Activated CD4-positive, alpha-beta memory T cell treated with anti-CD3 and anti-CD28 coated beads for 36 hours (primary cell): ENCODE measurements around the gene MDK. TPM values are rescaled to one million over a fixed set of nuclear protein-coding genes. Genes with fewer than 3 reads are reported as not detected.
A peak's percentile ranks its signal among the peaks of the same experiment; 100 is the strongest.

ENCODE experiments used
- CTCF ChIA-PET: fragments of 350-600 bp; sonication (Branson Sonifier 250); formaldehyde crosslinking; loops from one replicate; lab custom pipeline; 2021; ENCODE audit warnings: antibody characterized with exemption, inconsistent platforms; lab: Charles Lee
- POLR2A ChIA-PET: fragments of 350-600 bp; sonication (Branson Sonifier 250); formaldehyde crosslinking; loops from one replicate; lab custom pipeline; 2021; ENCODE audit warnings: antibody characterized with exemption; lab: Charles Lee
- DNase-seq: peaks from one replicate; pipeline ENCODE4 v3.0.0-alpha.2; 2020
- H3K27ac Mint-ChIP-seq: one replicate; pipeline ENCODE4 v1.8.0; 2021; ENCODE audit warnings: mixed read lengths
- H3K27me3 Mint-ChIP-seq: one replicate; pipeline ENCODE4 v1.8.0; 2021; ENCODE audit warnings: mixed read lengths
- H3K36me3 Mint-ChIP-seq: one replicate; pipeline ENCODE4 v1.8.0; 2021; ENCODE audit warnings: mixed read lengths
- H3K4me1 Mint-ChIP-seq: one replicate; pipeline ENCODE4 v1.8.0; 2021; ENCODE audit warnings: low read depth, mixed read lengths
- H3K4me3 Mint-ChIP-seq: one replicate; pipeline ENCODE4 v1.8.0; 2021; ENCODE audit warnings: mild to moderate bottlenecking, mixed read lengths
- H3K9me3 Mint-ChIP-seq: one replicate; pipeline ENCODE4 v1.8.0; 2021; ENCODE audit warnings: mixed read lengths
- intact Hi-C: fragments of 100-400 bp; cut with micrococcal nuclease; formaldehyde crosslinking; loops from one replicate; pipeline ENCODE4 v1.15.1; 2023
- total RNA-seq, 2 experiments: library from RNA; stranded (reverse); gene quantifications; one replicate each; pipeline ENCODE4 v1.2.3, GENCODE V29; 2021

Gene MDK
- total RNA-seq, 2 experiments from 2014 or later = 5.9 to 7.0 TPM

DNA sequence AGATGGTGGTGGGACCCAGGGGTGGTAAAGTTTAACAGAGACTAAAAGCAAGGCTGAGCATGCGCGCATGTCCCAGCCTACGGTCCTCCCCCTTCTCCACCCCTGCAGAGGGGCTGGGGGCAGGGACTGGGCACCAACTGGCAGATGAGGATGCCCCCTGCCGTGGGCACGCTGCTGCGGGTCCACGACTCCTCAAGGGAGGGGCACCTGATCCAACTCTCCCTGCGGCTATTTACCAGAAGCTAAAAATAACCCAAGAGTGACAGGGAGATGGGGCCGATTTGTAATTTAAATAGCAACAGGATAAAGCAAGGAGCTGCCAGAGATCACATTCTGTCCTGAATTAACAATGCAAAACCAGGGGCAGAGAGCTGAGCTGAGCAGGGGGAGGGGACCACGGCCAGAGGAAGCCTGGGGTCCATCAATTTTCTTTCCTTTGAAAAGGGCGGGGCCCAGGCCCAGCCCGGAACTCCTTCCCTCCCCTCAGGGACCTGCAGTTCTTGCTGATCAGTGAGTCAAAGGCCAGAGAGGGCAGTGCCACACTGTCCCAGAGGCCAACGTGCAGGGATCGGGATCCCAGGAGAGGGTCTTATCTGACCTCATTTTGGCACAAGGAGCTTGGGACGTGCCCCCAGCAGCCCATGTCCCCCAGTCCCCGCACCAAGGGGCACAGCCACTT lies 42.3 kb upstream of the MDK start:
- POLR2A ChIA-PET = no interaction called here
- DNase-seq = no peak
- peaks cover 69% of the 10 kb centered on the region for H3K4me1 Mint-ChIP-seq
- no peaks in the 10 kb centered on the region for H3K36me3 Mint-ChIP-seq
- intact Hi-C loops = no loop called here
- H3K9me3 Mint-ChIP-seq = no peaks in the 10 kb centered on the region
- H3K4me3 Mint-ChIP-seq = no peak overlapping the region
- CTCF ChIA-PET = interaction anchor here (1.0 to 1.4 kb wide), 3 partner anchors 13 to 100 kb away, joined by 3 to 9 read pairs (median 5); no protein-coding TSS in a partner anchor
- no peak overlapping the region for H3K27ac Mint-ChIP-seq
- H3K27me3 Mint-ChIP-seq = no peaks in the 10 kb centered on the region

DNA sequence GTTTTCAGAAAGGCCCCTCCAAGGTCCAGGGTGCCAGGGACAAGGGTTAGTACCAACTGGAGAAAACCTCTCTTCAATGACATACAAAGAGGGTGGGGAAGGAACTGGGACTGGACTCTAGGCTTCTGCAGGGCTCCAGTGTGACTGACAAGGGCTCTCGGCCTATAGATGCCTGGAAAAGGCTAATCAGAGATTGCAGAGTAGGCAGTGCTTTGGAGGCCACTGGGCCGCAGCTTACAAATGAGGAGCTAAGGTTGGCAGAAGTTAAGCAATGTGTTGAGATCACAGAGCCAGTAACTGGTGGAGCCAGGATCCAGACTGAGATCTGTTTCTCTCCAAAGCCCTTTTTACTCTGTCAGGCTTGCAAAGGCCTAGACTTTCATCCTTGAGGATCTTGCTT lies 41.7 kb upstream of the MDK start:
- Mint-ChIP-seq H3K27me3 (no peaks in the 10 kb centered on the region), H3K27ac (no peak overlapping the region), H3K4me1 (peaks cover 65% of the 10 kb centered on the region), H3K36me3 (no peaks in the 10 kb centered on the region), H3K9me3 (no peaks in the 10 kb centered on the region), H3K4me3 (no peak overlapping the region)
- POLR2A ChIA-PET = interaction anchor here (1.0 to 1.2 kb wide), 2 partner anchors 8 to 21 kb away, joined by 3 read pairs; no protein-coding TSS in a partner anchor
- intact Hi-C loops = no loop called here
- no peak for DNase-seq
- CTCF ChIA-PET = interaction anchor here (1.2 to 1.4 kb wide), 2 partner anchors 13 to 100 kb away, joined by 5 to 9 read pairs; no protein-coding TSS in a partner anchor

DNA sequence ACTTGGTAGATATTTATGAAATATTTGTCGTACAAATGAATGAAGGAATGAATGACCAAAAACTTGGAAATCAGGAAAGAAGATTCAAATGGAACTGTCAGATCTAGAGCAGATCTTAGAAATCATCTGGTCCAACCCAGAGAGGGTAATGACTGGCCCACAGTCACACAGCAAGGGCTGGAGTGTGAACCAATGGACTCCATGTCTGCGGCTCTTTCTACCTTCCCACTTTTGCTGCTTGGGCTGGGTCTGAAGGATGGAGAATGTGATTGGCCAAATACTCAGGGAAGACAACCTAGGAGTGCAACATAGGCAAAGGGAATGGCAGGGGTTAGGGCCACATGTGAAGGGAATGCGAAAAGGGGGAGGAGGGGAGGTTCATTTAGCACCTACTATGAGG lies 40.0 kb upstream of the MDK start:
- DNase-seq = no peak
- Mint-ChIP-seq H3K27me3 (no peaks in the 10 kb centered on the region), H3K9me3 (no peaks in the 10 kb centered on the region), H3K27ac (no peak overlapping the region), H3K36me3 (no peaks in the 10 kb centered on the region), H3K4me1 (peaks cover 65% of the 10 kb centered on the region), H3K4me3 (no peak overlapping the region)
- ChIA-PET POLR2A (interaction anchor here (1.0 kb wide), 1 partner anchor 22 kb away, joined by 3 read pairs; no protein-coding TSS in a partner anchor), CTCF (interaction anchor here (1.2 to 15.3 kb wide), 4 partner anchors 8 to 47 kb away, joined by 4 to 346 read pairs (median 29); no protein-coding TSS in a partner anchor)
- intact Hi-C loops = no loop called here

DNA sequence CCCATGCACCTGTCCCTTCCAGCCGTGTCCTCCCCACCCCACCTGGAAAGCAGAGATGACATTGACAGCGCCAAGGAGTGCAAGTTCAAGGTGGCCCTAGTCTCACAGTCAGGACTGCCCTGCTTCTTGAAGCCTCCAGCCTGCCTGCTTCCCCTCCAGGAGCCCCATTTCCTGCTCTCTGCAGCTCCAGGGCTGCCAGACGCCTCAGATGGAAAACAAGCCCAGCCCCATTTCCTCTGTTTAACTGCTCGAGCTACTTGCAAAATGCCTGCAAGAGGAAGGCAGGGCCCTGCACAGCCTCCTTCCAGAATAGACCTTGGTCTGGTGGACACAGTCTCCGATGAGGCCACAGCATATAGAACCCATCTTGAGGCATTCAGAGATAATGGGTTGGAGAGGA lies 39.2 kb upstream of the MDK start:
- Mint-ChIP-seq H3K27ac (peak overlapping the region; percentile 11), H3K9me3 (no peaks in the 10 kb centered on the region), H3K4me1 (peaks cover 65% of the 10 kb centered on the region), H3K27me3 (no peaks in the 10 kb centered on the region), H3K36me3 (no peaks in the 10 kb centered on the region), H3K4me3 (no peak overlapping the region)
- ChIA-PET POLR2A (interaction anchor here (1.0 to 1.7 kb wide), 2 partner anchors 23 to 50 kb away, joined by 3 read pairs; no protein-coding TSS in a partner anchor), CTCF (interaction anchor here (1.2 to 15.3 kb wide), 4 partner anchors 9 to 47 kb away, joined by 4 to 346 read pairs (median 29); no protein-coding TSS in a partner anchor)
- no peak for DNase-seq
- intact Hi-C loops = no loop called here

DNA sequence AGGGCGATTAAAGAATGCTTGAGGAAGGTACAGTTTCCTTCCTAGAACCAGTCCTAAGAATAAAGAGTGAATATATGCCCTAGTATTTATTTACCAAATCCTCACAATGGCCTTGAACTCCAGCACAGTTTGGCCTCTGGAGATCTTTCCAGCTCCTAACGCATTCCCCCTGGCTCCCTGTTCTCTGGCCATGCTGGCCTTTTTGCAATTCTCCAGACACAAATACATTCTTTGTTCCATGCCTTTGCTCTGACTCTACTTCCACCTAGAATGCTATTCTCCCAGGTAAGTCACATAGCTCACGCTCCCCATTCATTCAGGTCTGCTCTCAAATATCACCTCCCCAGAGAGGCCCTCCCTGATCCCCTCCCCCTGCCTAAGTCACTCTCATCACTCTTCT lies 37.9 kb upstream of the MDK start:
- intact Hi-C loops = no loop called here
- Mint-ChIP-seq H3K4me3 (no peak overlapping the region), H3K27me3 (no peaks in the 10 kb centered on the region), H3K4me1 (peaks cover 61% of the 10 kb centered on the region), H3K36me3 (no peaks in the 10 kb centered on the region), H3K27ac (no peak overlapping the region), H3K9me3 (no peaks in the 10 kb centered on the region)
- POLR2A ChIA-PET = interaction anchor here (0.6 to 1.7 kb wide), 2 partner anchors 9 to 49 kb away, joined by 3 read pairs; no protein-coding TSS in a partner anchor
- DNase-seq = no peak
- CTCF ChIA-PET = interaction anchor here (1.4 to 15.3 kb wide), 4 partner anchors 9 to 34 kb away, joined by 4 to 346 read pairs (median 29); no protein-coding TSS in a partner anchor

DNA sequence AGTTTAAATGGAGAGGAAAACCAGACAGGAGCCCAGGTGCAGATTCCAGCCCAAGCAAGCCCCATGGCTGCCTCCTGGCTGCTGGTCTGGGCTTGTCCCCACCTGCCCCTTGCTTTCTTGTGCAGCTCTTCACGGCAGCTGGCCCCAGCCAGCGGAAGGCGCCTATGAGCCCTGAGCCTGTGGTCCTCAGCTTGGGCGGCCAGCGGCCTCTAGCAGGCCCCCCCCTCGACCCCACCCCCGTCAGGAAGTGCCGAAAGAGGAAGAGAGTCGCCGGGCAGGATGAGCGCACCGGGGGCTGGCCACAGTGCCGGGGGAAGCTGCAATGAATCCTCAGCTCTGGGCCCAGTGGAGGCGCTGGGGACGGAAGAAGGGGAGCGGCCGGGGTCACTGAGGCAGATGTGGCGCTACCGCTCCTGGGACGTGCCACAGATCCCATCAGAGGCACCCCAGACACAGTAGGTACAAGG lies 36.3 kb upstream of the MDK start:
- H3K9me3 Mint-ChIP-seq = no peaks in the 10 kb centered on the region
- CTCF ChIA-PET = interaction anchor here (1.1 to 15.3 kb wide), 7 partner anchors 12 to 106 kb away, joined by 3 to 346 read pairs (median 4); partner anchors contain the start of gene CHRM4
- DNase-seq = peak; percentile 53
- H3K27me3 Mint-ChIP-seq = no peaks in the 10 kb centered on the region
- peak overlapping the region; percentile 72 for H3K27ac Mint-ChIP-seq
- H3K4me3 Mint-ChIP-seq = peak overlapping the region; percentile 73
- H3K4me1 Mint-ChIP-seq = peaks cover 72% of the 10 kb centered on the region
- intact Hi-C loops = no loop called here
- H3K36me3 Mint-ChIP-seq = peaks cover 2% of the 10 kb centered on the region
- POLR2A ChIA-PET = interaction anchor here (1.3 to 1.6 kb wide), 3 partner anchors 13 to 104 kb away, joined by 3 read pairs; no protein-coding TSS in a partner anchor

DNA sequence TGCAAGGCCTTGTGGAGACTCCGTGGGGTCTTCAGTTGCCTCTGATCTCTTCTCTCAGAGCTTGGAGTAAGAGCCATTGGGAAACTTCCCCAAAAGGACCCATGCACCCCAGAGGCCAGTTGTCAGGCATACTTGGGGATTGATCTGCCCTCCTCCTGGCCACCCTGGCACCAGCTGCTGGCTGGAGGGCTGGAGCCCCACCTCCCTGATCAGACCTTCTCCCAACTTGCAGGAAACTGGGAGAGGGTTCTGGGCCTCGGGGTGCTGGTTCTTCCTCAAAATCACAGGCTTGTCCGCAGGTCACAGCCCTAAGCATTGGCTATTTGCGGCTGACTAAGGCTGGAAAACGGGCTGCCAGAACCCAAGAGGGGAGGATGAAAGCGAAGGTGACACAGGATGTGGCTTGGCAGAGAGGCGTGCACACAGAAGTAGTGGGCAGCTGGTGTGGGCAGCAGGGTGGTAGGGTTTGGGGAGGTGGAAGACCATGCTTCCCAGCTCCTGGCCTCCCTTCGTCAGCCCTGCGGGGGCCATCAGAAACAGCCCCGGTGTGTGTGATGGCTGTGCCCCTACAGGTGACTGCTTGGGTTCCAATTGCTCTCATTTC lies 35.5 kb upstream of the MDK start:
- Mint-ChIP-seq H3K4me3 (peak overlapping the region; percentile 73), H3K27ac (peak overlapping the region; percentile 72), H3K9me3 (no peaks in the 10 kb centered on the region), H3K36me3 (peaks cover 2% of the 10 kb centered on the region), H3K4me1 (peaks cover 80% of the 10 kb centered on the region), H3K27me3 (no peaks in the 10 kb centered on the region)
- CTCF ChIA-PET = interaction anchor here (1.1 to 15.3 kb wide), 7 partner anchors 11 to 107 kb away, joined by 3 to 346 read pairs (median 4); partner anchors contain the start of gene CHRM4
- intact Hi-C loops = loop anchor here (1.0 to 2.0 kb wide), 3 partner anchors 15 to 355 kb away; partner anchors contain the start of genes ARHGAP1, PHF21A and ZNF408
- POLR2A ChIA-PET = interaction anchor here (0.6 to 1.7 kb wide), 5 partner anchors 14 to 395 kb away, joined by 3 to 6 read pairs (median 3); no protein-coding TSS in a partner anchor
- DNase-seq = peak; percentile 74

DNA sequence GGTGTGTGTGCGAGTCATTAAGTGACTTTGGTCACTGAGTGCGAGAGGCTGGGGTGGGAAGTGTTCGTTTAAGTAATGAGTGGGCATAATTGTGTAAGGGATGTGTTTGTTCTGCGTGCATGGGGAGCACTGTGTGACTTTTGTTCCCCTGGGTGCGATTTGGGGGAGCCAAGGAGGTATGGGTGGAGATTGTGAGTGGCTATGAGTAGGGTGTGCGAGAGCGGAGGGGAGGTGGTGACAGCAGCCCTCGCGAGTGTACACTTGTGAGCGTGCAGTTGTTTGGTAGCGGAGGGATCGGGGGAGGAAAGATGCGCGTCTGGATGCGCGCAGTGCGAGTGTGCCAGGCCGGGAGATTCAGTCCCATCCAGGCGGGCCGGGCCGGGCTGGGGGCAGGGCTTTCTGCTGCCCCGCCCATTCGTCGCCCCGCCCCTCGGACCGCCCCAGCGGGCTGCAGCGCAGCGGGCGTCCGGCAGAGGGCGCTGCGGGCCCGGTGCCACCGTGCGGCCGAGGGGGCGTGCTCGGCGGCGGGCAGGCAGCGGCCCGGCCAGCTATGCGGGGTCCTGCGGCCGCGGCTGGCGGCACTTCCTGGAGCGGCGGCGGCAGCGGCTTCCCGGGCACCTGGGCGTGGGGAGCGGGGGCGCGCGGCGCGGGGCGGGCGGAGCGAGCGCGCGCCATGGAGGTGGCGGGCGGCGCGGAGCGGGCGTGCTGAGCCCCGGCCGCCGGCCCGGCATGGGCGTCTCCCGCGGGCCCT lies 34.4 kb upstream of the MDK start, which contains the start of gene DGKZ:
Gene DGKZ, plus strand, starts transcription at position 578 of the 751 bp plus-strand sequence. CDS start 197 bp downstream, outside the sequence.
- Mint-ChIP-seq H3K4me3 (peak within 1 kb of the TSS; percentile 86), H3K9me3 (no peaks in the 10 kb centered on the region), H3K4me1 (peaks cover 80% of the 10 kb centered on the region), H3K27ac (peak within 1 kb of the TSS; percentile 90), H3K27me3 (no peaks in the 10 kb centered on the region), H3K36me3 (peaks cover 2% of the 10 kb centered on the region)
- ChIA-PET CTCF (interaction anchor here (0.6 to 15.3 kb wide), 13 partner anchors 9 to 381 kb away, joined by 3 to 346 read pairs (median 4); partner anchors contain the start of gene CHRM4), POLR2A (interaction anchor here (0.6 to 4.1 kb wide), 6 partner anchors 11 to 396 kb away, joined by 3 to 15 read pairs (median 4); no protein-coding TSS in a partner anchor)
- DNase-seq = peak; percentile 92
- intact Hi-C loops = loop anchor here (1.0 to 2.0 kb wide), 5 partner anchors 16 to 354 kb away; partner anchors contain the start of genes ARHGAP1, PHF21A and ZNF408

DNA sequence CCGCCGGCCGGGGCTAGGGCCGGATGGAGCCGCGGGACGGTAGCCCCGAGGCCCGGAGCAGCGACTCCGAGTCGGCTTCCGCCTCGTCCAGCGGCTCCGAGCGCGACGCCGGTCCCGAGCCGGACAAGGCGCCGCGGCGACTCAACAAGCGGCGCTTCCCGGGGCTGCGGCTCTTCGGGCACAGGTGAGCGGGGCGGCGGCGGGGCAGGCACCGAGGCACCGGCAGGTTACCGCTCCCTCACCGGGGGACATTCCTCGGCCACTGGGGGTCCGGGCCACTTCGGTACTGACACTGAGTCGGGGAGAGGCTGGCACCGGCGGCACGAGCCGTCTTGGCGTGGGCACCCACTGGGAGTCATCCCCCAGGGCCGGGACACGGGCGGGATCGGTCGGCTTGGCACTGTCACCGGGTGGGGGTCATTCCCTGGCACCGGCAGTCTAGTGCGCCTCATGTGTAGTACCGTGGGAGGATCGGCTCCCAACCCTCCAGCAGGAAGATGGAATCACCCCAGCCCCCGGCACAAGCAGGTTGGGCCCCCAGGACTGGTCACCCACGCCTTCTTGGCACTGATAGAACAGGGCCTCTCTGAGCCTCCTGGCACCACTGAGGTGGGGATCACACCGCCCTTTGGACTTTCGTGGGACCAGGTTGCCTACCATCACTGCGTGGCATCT lies 33.7 kb upstream of the MDK start:
- peak; percentile 42 for DNase-seq
- CTCF ChIA-PET = interaction anchor here (0.6 to 15.3 kb wide), 13 partner anchors 9 to 382 kb away, joined by 3 to 346 read pairs (median 5); partner anchors contain the start of gene CHRM4
- intact Hi-C loops = loop anchor here (1.0 to 2.0 kb wide), 5 partner anchors 33 to 353 kb away; partner anchors contain the start of genes ARHGAP1, ATG13, HARBI1 and PHF21A
- peak overlapping the region; percentile 86 for H3K4me3 Mint-ChIP-seq
- H3K27ac Mint-ChIP-seq = peak overlapping the region; percentile 90
- H3K36me3 Mint-ChIP-seq = peaks cover 2% of the 10 kb centered on the region
- POLR2A ChIA-PET = interaction anchor here (0.9 to 4.1 kb wide), 5 partner anchors 11 to 270 kb away, joined by 4 to 15 read pairs (median 6); no protein-coding TSS in a partner anchor
- no peaks in the 10 kb centered on the region for H3K27me3 Mint-ChIP-seq
- H3K4me1 Mint-ChIP-seq = peaks cover 76% of the 10 kb centered on the region
- no peaks in the 10 kb centered on the region for H3K9me3 Mint-ChIP-seq
